Neuronal stem cell (in vitro differentiated cells): ENCODE results near the gene ETFDH.

Source experiments
- DNase-seq: peaks from one replicate; pipeline ENCODE4 v3.0.0-alpha.2; 2013; ENCODE audit warnings: low spot score
- H2AFZ ChIP-seq: one replicate; pipeline ENCODE4 v1.6.1; 2013; ENCODE audit warnings: mild to moderate bottlenecking, low read length, inconsistent platforms
- H2AK5ac ChIP-seq: 2 replicates; pipeline ENCODE4 v1.6.1; 2013; ENCODE audit warnings: low read depth, mild to moderate bottlenecking, inconsistent platforms, low read length, moderate library complexity, mixed read lengths
- H2BK120ac ChIP-seq: 2 replicates; pipeline ENCODE4 v1.6.1; 2013; ENCODE audit warnings: low read depth, mild to moderate bottlenecking, inconsistent platforms, low read length, moderate library complexity, mixed read lengths
- H2BK12ac ChIP-seq: one replicate; pipeline ENCODE4 v1.6.1; 2013; ENCODE audit warnings: low read length, inconsistent platforms
- H2BK15ac ChIP-seq: 2 replicates; pipeline ENCODE4 v1.6.1; 2013; ENCODE audit warnings: mild to moderate bottlenecking, low read length, inconsistent platforms, mixed read lengths
- H2BK5ac ChIP-seq: one replicate; pipeline ENCODE4 v1.6.1; 2013; ENCODE audit warnings: inconsistent platforms, mild to moderate bottlenecking, low read length, moderate library complexity
- H3K14ac ChIP-seq: one replicate; pipeline ENCODE4 v1.6.1; 2013; ENCODE audit warnings: low read length, inconsistent platforms
- H3K18ac ChIP-seq: 2 replicates; pipeline ENCODE4 v1.6.1; 2013; ENCODE audit warnings: low read length, inconsistent platforms
- H3K23ac ChIP-seq: 2 replicates; pipeline ENCODE4 v1.6.1; 2013; ENCODE audit warnings: low read depth, mild to moderate bottlenecking, mixed read lengths, low read length, inconsistent platforms; ENCODE audit not compliant: poor library complexity
- H3K27ac ChIP-seq: replicated peaks from 3 replicates; pipeline ENCODE4 v1.5.1; 2013; ENCODE audit warnings: low read length, inconsistent platforms
- H3K27me3 ChIP-seq, 3 experiments: 2 replicates each; pipeline ENCODE4 v1.6.1; 2013; ENCODE audit warnings: low read length in 3 of 3, mild to moderate bottlenecking in 2 of 3, inconsistent platforms in 1 of 3, low read depth in 1 of 3, mixed read lengths in 1 of 3, moderate library complexity in 1 of 3; ENCODE audit not compliant: control insufficient read depth in 3 of 3, insufficient read depth in 3 of 3
- H3K36me3 ChIP-seq, 2 donors: replicated peaks in 1 of 2; 2 replicates each; pipeline ENCODE4 v1.6.1; 2013; ENCODE audit warnings: low read length in 2 of 2; ENCODE audit not compliant: control insufficient read depth in 2 of 2, insufficient read depth in 2 of 2
- H3K4ac ChIP-seq: 2 replicates; pipeline ENCODE4 v1.6.1; 2013; ENCODE audit warnings: inconsistent platforms, mild to moderate bottlenecking, low read length, moderate library complexity
- H3K4me1 ChIP-seq, 2 donors: 1 replicate in 1 of 2; 2 replicates in 1 of 2; pipeline ENCODE4 v1.6.1; 2013; ENCODE audit warnings: low read length in 2 of 2, low read depth in 1 of 2; ENCODE audit not compliant: control insufficient read depth in 2 of 2, insufficient read depth in 1 of 2
- H3K4me2 ChIP-seq: one replicate; pipeline ENCODE4 v1.6.1; 2013; ENCODE audit warnings: mild to moderate bottlenecking, low read length, inconsistent platforms; ENCODE audit not compliant: insufficient read depth, poor library complexity, severe bottlenecking
- H3K4me3 ChIP-seq, 2 donors: 2 replicates each; pipeline ENCODE4 v1.5.1; 2013; ENCODE audit warnings: low read length in 2 of 2, mild to moderate bottlenecking in 2 of 2, inconsistent platforms in 1 of 2, moderate library complexity in 1 of 2
- H3K79me1 ChIP-seq: one replicate; pipeline ENCODE4 v1.6.1; 2013; ENCODE audit warnings: low read depth, mild to moderate bottlenecking, inconsistent platforms, low read length, moderate library complexity
- H3K9ac ChIP-seq: one replicate; pipeline ENCODE4 v1.6.1; 2013; ENCODE audit warnings: mild to moderate bottlenecking, low read depth, low read length, inconsistent platforms; ENCODE audit not compliant: poor library complexity
- H3K9me3 ChIP-seq, 2 donors: replicated peaks in 1 of 2; 2 replicates each; pipeline versions ENCODE3 to v1.6.1; 2013; ENCODE audit warnings: low read length in 2 of 2, mild to moderate bottlenecking in 2 of 2, inconsistent platforms in 1 of 2, low read depth in 1 of 2, mixed read lengths in 1 of 2, moderate library complexity in 1 of 2; ENCODE audit not compliant: control insufficient read depth in 2 of 2, insufficient read depth in 1 of 2
- H4K8ac ChIP-seq: one replicate; pipeline ENCODE4 v1.6.1; 2013; ENCODE audit warnings: low read depth, mild to moderate bottlenecking, inconsistent platforms, low read length, moderate library complexity
- H4K91ac ChIP-seq: one replicate; pipeline ENCODE4 v1.6.1; 2013; ENCODE audit warnings: low read length, low read depth, mild to moderate bottlenecking, inconsistent platforms; ENCODE audit not compliant: poor library complexity
- WGBS, 2 donors: extraction: QIAGEN DNeasy Blood & Tissue Kit; methylation state at CpG; one replicate each; pipeline ENCODE4 v1.1.7; 2013; ENCODE audit warnings: missing lambda C conversion rate in 2 of 2, mixed read lengths in 1 of 2; ENCODE audit not compliant: insufficient read length in 2 of 2, insufficient replicate concordance in 1 of 2; ENCODE audit errors: extremely low coverage in 2 of 2; 5-methylcytosine and 5-hydroxymethylcytosine counted together

Gene ETFDH

DNA sequence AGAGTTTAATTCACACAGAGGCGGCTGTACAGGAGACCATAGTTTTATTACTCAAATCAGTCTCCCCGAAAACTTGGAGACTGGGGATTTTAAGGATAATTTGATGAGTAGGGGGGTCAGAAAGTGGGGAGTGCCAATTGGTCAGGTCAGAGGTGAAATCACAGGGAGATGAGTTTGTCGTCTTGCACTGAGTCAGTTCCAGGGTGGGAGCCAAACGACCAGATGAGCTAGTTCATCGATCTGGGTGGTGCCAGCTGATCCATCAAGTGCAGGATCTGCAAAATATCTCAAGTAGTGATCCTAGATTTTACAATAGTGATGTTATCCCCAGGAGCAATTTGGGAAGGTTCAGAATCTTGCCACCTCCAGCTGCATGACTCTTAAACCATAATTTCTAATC is 4.0 kb downstream of the ETFDH start:
- Histone ChIP-seq H3K14ac (no peak overlapping the region), H3K36me3 (no peaks in the 10 kb centered on the region), H3K79me1 (peaks cover 3% of the 10 kb centered on the region), H4K8ac (no peak overlapping the region), H3K9me3 (no peaks in the 10 kb centered on the region), H3K23ac (no peak overlapping the region), H2BK5ac (no peak overlapping the region), H3K18ac (no peak overlapping the region), H3K9ac (no peak overlapping the region), H3K4me1 (peaks cover 0 to 2% of the 10 kb centered on the region in 2 donors), H4K91ac (no peak overlapping the region), H2AFZ (no peak overlapping the region), H3K4me2 (no peak overlapping the region), H2BK12ac (no peak overlapping the region), H2BK15ac (no peak overlapping the region), H2AK5ac (no peak overlapping the region), H3K27ac (no peak overlapping the region), H3K4ac (no peak overlapping the region), H2BK120ac (no peak overlapping the region), H3K27me3 (no peaks in the 10 kb centered on the region), H3K4me3 (no peak overlapping the region)
- no CpG with 5 or more reads among the region's 5 CpGs for WGBS, 2 donors
- DNase-seq, result no peak

DNA sequence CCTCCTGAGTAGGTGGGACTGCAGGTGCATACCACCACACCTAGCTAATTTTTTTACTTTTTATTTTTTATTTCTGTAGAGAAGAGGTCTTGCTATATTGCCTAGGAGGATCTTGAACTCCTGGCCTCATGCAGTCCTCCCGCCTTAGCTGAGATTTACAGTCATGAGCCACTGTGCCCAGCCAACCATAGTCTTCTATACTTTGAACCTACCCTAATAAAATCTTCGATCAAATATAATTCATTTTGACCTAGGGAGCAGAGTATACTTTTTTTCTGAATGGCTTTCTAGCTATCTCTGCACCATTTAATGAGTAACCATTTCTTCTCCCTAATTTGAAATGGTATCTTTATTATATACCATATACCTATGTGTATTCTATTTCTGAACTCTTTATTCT is 6.7 kb downstream of the ETFDH start:
- Histone ChIP-seq H2BK5ac (no peak overlapping the region), H3K9ac (no peak overlapping the region), H3K4ac (no peak overlapping the region), H4K8ac (no peak overlapping the region), H3K18ac (no peak overlapping the region), H3K14ac (no peak overlapping the region), H2AK5ac (no peak overlapping the region), H2BK15ac (no peak overlapping the region), H2BK120ac (no peak overlapping the region), H2BK12ac (no peak overlapping the region), H3K23ac (no peak overlapping the region), H3K9me3 (no peaks in the 10 kb centered on the region), H3K27me3 (no peaks in the 10 kb centered on the region), H3K4me3 (no peak overlapping the region), H4K91ac (no peak overlapping the region), H3K79me1 (no peaks in the 10 kb centered on the region), H3K4me2 (no peak overlapping the region), H3K36me3 (no peaks in the 10 kb centered on the region), H3K27ac (no peak overlapping the region), H3K4me1 (no peaks in the 10 kb centered on the region), H2AFZ (no peak overlapping the region)
- WGBS, 2 donors, result no CpG with 5 or more reads among the region's 2 CpGs
- DNase-seq, result no peak

- Histone ChIP-seq H3K27me3 (no peaks in the 10 kb centered on the region), H2BK15ac (no peak overlapping the region), H3K9ac (no peak overlapping the region), H3K14ac (no peak overlapping the region), H3K18ac (no peak overlapping the region), H3K4ac (no peak overlapping the region), H2BK5ac (no peak overlapping the region), H3K4me1 (no peaks in the 10 kb centered on the region), H3K9me3 (no peaks in the 10 kb centered on the region), H3K27ac (no peak overlapping the region), H2AFZ (no peak overlapping the region), H2BK120ac (no peak overlapping the region), H3K36me3 (no peaks in the 10 kb centered on the region), H3K4me3 (no peak overlapping the region), H2AK5ac (no peak overlapping the region), H3K23ac (no peak overlapping the region), H3K79me1 (no peaks in the 10 kb centered on the region), H4K8ac (no peak overlapping the region), H2BK12ac (no peak overlapping the region), H3K4me2 (no peak overlapping the region), H4K91ac (no peak overlapping the region)
- DNase-seq, result no peak
- WGBS, 2 donors, result no CpG with 5 or more reads among the region's 1 CpG
Observed at GRCh38 chr4:158681629-158682028, 9.5 kb downstream of the ETFDH start.

GRCh38 chr4:158682066-158682465 is 10.0 kb downstream of the ETFDH start:
- Histone ChIP-seq H2AK5ac (no peak overlapping the region), H3K23ac (no peak overlapping the region), H3K9me3 (no peaks in the 10 kb centered on the region), H2BK5ac (no peak overlapping the region), H3K4me1 (no peaks in the 10 kb centered on the region), H3K36me3 (no peaks in the 10 kb centered on the region), H3K4me2 (no peak overlapping the region), H3K14ac (no peak overlapping the region), H3K4ac (no peak overlapping the region), H3K18ac (no peak overlapping the region), H3K27me3 (no peaks in the 10 kb centered on the region), H3K27ac (no peak overlapping the region), H2BK12ac (no peak overlapping the region), H2BK120ac (no peak overlapping the region), H3K9ac (no peak overlapping the region), H2BK15ac (no peak overlapping the region), H4K91ac (no peak overlapping the region), H2AFZ (no peak overlapping the region), H3K79me1 (no peaks in the 10 kb centered on the region), H4K8ac (no peak overlapping the region), H3K4me3 (no peak overlapping the region)
- DNase-seq, result no peak
- no CpG with 5 or more reads among the region's 2 CpGs for WGBS, 2 donors
